ENCODE data around the gene CNTRL.

The CNTRL gene

DNA sequence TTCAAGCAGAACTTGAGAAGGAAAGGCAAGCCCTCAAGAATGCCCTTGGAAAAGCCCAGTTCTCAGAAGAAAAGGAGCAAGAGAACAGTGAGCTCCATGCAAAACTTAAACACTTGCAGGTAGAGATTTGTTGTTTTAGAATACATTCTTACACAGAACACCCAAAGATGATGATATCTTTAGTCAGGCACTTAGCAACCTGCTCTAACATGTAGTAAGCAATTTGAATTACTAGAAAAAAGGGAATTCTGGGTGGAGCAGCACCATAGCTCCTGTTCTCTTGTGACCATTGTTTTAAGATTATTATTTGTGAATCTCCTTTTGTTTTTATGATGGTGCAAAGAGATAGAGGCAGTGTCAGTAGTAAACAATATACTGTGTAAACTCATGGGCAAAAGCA lies 63.8 kb downstream of the CNTRL start:
- TF ChIP-seq TAF1 (IDR thresholded peaks at IDR 0.05; ENCODE audit: low read depth), result no peak
- TF ChIP-seq REST (IDR thresholded peaks at IDR 0.05; ENCODE audit: low read depth), result no peak
- TF ChIP-seq, protein P1, sequence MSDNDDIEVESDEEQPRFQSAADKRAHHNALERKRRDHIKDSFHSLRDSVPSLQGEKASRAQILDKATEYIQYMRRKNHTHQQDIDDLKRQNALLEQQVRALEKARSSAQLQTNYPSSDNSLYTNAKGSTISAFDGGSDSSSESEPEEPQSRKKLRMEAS (IDR thresholded peaks at IDR 0.05), result no peak
- no peak for TF ChIP-seq YY1 (IDR thresholded peaks at IDR 0.05; ENCODE audit: low read depth)
- TF ChIP-seq NFIC (IDR thresholded peaks at IDR 0.05), result no peak
- no peak for TF ChIP-seq RAD21 (IDR thresholded peaks at IDR 0.05; ENCODE audit: low read depth)
- TF ChIP-seq USF1 (IDR thresholded peaks at IDR 0.05), result no peak
- TF ChIP-seq EGR1 (IDR thresholded peaks at IDR 0.05), result no peak
- TF ChIP-seq TEAD4 (IDR thresholded peaks at IDR 0.05), result no peak
- TF ChIP-seq EP300 (IDR thresholded peaks at IDR 0.05; ENCODE audit: borderline replicate concordance), result no peak
- no peak for TF ChIP-seq CEBPB (IDR thresholded peaks at IDR 0.05)
- no peak for TF ChIP-seq CREB1 (IDR thresholded peaks at IDR 0.05; ENCODE audit: low read depth)
- TF ChIP-seq FOXM1 (IDR thresholded peaks at IDR 0.05; ENCODE audit: borderline replicate concordance, low read depth), result no peak
- TF ChIP-seq TCF12 (IDR thresholded peaks at IDR 0.05; ENCODE audit: low read depth), result no peak
- TF ChIP-seq ZBTB7A (IDR thresholded peaks at IDR 0.05; ENCODE audit: low read depth), result no peak

DNA sequence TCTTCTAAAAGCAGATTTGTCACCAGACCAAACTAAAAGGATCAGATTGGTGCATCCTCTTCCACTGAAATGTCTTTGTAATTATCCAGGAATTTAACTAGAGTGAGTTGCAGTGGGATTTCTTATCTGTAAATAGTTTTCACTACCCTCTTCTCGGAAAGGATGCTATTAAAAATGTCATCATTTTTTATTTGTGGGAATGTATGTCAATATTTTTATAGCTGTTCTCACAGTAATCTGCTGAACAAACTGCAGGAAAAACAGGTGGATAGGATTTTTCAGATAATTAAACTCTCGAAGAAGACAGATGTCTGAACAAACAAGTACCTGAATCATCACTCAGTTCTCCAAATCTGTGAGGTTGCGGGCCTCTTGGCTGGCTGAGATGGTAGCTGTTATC lies 64.2 kb downstream of the CNTRL start:
- TF ChIP-seq ZBTB7A (IDR thresholded peaks at IDR 0.05; ENCODE audit: low read depth), result no peak
- no peak for TF ChIP-seq CEBPB (IDR thresholded peaks at IDR 0.05)
- no peak for TF ChIP-seq RAD21 (IDR thresholded peaks at IDR 0.05; ENCODE audit: low read depth)
- no peak for TF ChIP-seq CREB1 (IDR thresholded peaks at IDR 0.05; ENCODE audit: low read depth)
- no peak for TF ChIP-seq TEAD4 (IDR thresholded peaks at IDR 0.05)
- no peak for TF ChIP-seq EP300 (IDR thresholded peaks at IDR 0.05; ENCODE audit: borderline replicate concordance)
- TF ChIP-seq NFIC (IDR thresholded peaks at IDR 0.05), result no peak
- TF ChIP-seq USF1 (IDR thresholded peaks at IDR 0.05), result no peak
- TF ChIP-seq EGR1 (IDR thresholded peaks at IDR 0.05), result no peak
- no peak for TF ChIP-seq YY1 (IDR thresholded peaks at IDR 0.05; ENCODE audit: low read depth)
- TF ChIP-seq, protein P1 (IDR thresholded peaks at IDR 0.05), result no peak
- TF ChIP-seq TAF1 (IDR thresholded peaks at IDR 0.05; ENCODE audit: low read depth), result no peak
- TF ChIP-seq REST (IDR thresholded peaks at IDR 0.05; ENCODE audit: low read depth), result no peak
- no peak for TF ChIP-seq FOXM1 (IDR thresholded peaks at IDR 0.05; ENCODE audit: borderline replicate concordance, low read depth)
- no peak for TF ChIP-seq TCF12 (IDR thresholded peaks at IDR 0.05; ENCODE audit: low read depth)

- TF ChIP-seq TEAD4 (IDR thresholded peaks at IDR 0.05) (no peak), TCF12 (IDR thresholded peaks at IDR 0.05; ENCODE audit: low read depth) (no peak), NFIC (IDR thresholded peaks at IDR 0.05) (no peak)
- TF ChIP-seq, protein P1 (IDR thresholded peaks at IDR 0.05), result no peak
Observed at GRCh38 chr9:121140162-121140561, 65.4 kb downstream of the CNTRL start.

GRCh38 chr9:121141306-121141705 lies 66.6 kb downstream of the CNTRL start:
- TF ChIP-seq CREB1 (IDR thresholded peaks at IDR 0.05; ENCODE audit: low read depth) (no peak), RAD21 (IDR thresholded peaks at IDR 0.05; ENCODE audit: low read depth) (no peak), EGR1 (IDR thresholded peaks at IDR 0.05) (no peak), EP300 (IDR thresholded peaks at IDR 0.05; ENCODE audit: borderline replicate concordance) (no peak), NFIC (IDR thresholded peaks at IDR 0.05) (no peak), USF1 (IDR thresholded peaks at IDR 0.05) (no peak), TCF12 (IDR thresholded peaks at IDR 0.05; ENCODE audit: low read depth) (no peak), TAF1 (IDR thresholded peaks at IDR 0.05; ENCODE audit: low read depth) (no peak), YY1 (IDR thresholded peaks at IDR 0.05; ENCODE audit: low read depth) (no peak), CEBPB (IDR thresholded peaks at IDR 0.05) (no peak), FOXM1 (IDR thresholded peaks at IDR 0.05; ENCODE audit: borderline replicate concordance, low read depth) (no peak)
- TF ChIP-seq, protein P1 (IDR thresholded peaks at IDR 0.05), result no peak

DNA sequence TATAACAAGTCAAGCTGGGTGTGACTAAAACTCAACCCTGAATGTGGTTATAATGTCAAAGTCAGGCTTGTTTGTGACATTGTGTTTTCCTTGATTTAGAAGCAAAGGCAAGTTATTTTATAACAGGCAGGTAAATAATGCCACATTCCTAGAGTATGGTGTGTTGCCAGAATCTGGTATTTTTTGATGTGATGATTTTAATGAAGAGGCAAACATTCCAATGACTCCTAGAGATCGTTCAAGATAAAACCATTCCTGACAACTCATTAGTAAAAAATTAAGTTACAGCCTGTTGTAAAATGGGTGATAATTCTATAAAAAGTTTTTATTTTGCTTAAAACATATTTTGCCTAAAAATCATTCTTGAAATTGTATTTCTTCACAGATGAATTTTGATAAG lies 67.0 kb downstream of the CNTRL start:
- TF ChIP-seq EP300 (IDR thresholded peaks at IDR 0.05; ENCODE audit: borderline replicate concordance), result no peak
- no peak for TF ChIP-seq REST (IDR thresholded peaks at IDR 0.05; ENCODE audit: low read depth)
- TF ChIP-seq CREB1 (IDR thresholded peaks at IDR 0.05; ENCODE audit: low read depth), result no peak
- TF ChIP-seq, protein P1 (IDR thresholded peaks at IDR 0.05), result no peak
- no peak for TF ChIP-seq YY1 (IDR thresholded peaks at IDR 0.05; ENCODE audit: low read depth)
- no peak for TF ChIP-seq FOXM1 (IDR thresholded peaks at IDR 0.05; ENCODE audit: borderline replicate concordance, low read depth)
- no peak for TF ChIP-seq RAD21 (IDR thresholded peaks at IDR 0.05; ENCODE audit: low read depth)
- no peak for TF ChIP-seq TEAD4 (IDR thresholded peaks at IDR 0.05)
- TF ChIP-seq NFIC (IDR thresholded peaks at IDR 0.05), result no peak
- TF ChIP-seq USF1 (IDR thresholded peaks at IDR 0.05), result no peak
- TF ChIP-seq CEBPB (IDR thresholded peaks at IDR 0.05), result no peak
- TF ChIP-seq EGR1 (IDR thresholded peaks at IDR 0.05), result no peak
- no peak for TF ChIP-seq TAF1 (IDR thresholded peaks at IDR 0.05; ENCODE audit: low read depth)
- TF ChIP-seq ZBTB7A (IDR thresholded peaks at IDR 0.05; ENCODE audit: low read depth), result no peak

Measured in Ishikawa (cell line).